DOHH2 (cell line): ENCODE results near the gene RIPPLY3.

Experiments
- CTCF ChIP-seq: fragments of 200-600 bp; sonication (generic); IDR thresholded peaks from one replicate; pipeline ENCODE4 v1.5.1; 2014; ENCODE audit warnings: antibody characterized with exemption, mild to moderate bottlenecking, low read depth, low read length; ENCODE audit not compliant: poor library complexity, severe bottlenecking
- EZH2phosphoT487 ChIP-seq: fragments of 200-600 bp; sonication (generic); IDR thresholded peaks from 2 replicates; pipeline ENCODE4 v1.6.1; 2017; ENCODE audit warnings: borderline replicate concordance, mild to moderate bottlenecking, antibody characterized with exemption, low read length, moderate library complexity, mixed read lengths

DNA sequence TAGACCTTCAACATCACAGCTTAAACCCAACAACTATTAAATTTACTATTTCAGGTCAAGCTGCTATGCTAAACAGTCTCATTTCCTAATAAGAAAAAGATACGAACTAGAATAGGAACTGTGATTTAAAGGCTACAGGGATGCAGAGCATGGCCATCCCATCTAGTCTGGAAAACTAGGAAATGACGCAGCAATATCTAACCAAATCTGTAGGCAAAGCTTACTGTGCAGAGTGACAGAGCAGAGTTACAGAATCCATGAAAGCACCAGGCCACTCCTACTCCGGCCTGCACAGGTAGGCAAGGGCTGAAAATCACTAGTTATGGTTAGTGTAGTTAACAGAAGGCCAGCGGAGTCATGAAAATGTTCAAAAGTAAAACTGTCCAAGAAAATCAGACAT, 42.1 kb upstream of the RIPPLY3 start:
- TF ChIP-seq CTCF (no peak), EZH2phosphoT487 (no peak)
